NOMO-1 treated with dmso at 0.1 percent for 144 hours (cell line): ENCODE data around the gene IFNE.
"Not testable (repeated sequence)": the region's sequence is repeated elsewhere in the genome, so short reads cannot be mapped to it uniquely, and the experiment has no call there.

Source experiments
- DNase-seq: peaks from one replicate; lab custom pipeline; 2025; ENCODE audit not compliant: unreplicated experiment; lab: John Stamatoyannopoulos, UW

The IFNE gene

GRCh38 chr9:21499912-21500311, 17.8 kb upstream of the IFNE start:
- DNase-seq = no peak

- no peak for DNase-seq
Measured at GRCh38 chr9:21491756-21492155, 9.6 kb upstream of the IFNE start.

- no peak for DNase-seq
Measured at GRCh38 chr9:21481470-21482056, 550 bp downstream of the IFNE start.

GRCh38 chr9:21479152-21479702, 2.9 kb downstream of the IFNE start:
- no peak for DNase-seq

- no peak for DNase-seq
Measured at GRCh38 chr9:21477466-21477865, 4.6 kb downstream of the IFNE start.

GRCh38 chr9:21473236-21473635, 8.9 kb downstream of the IFNE start:
- no peak for DNase-seq

- no peak for DNase-seq
Measured at GRCh38 chr9:21470126-21470525, 12.0 kb downstream of the IFNE start.

GRCh38 chr9:21465859-21466518, 16.1 kb downstream of the IFNE start:
- DNase-seq = no peak

GRCh38 chr9:21465138-21465537, 17.0 kb downstream of the IFNE start:
- DNase-seq = no peak

GRCh38 chr9:21461377-21461776, 20.7 kb downstream of the IFNE start:
- no peak for DNase-seq

- DNase-seq = no peak
Measured at GRCh38 chr9:21455320-21455719, 26.8 kb downstream of the IFNE start.

GRCh38 chr9:21454149-21454548, 28.0 kb downstream of the IFNE start:
- no peak for DNase-seq

GRCh38 chr9:21452681-21453080, 29.4 kb downstream of the IFNE start:
- DNase-seq = no peak

- DNase-seq = no peak
Measured at GRCh38 chr9:21450733-21451394, 31.2 kb downstream of the IFNE start.

- not testable (repeated sequence) for DNase-seq
Measured at GRCh38 chr9:21449312-21449711, 32.8 kb downstream of the IFNE start.

GRCh38 chr9:21443849-21444625, 38.1 kb downstream of the IFNE start:
- DNase-seq = no peak

GRCh38 chr9:21440139-21440538, 42.0 kb downstream of the IFNE start, which contains the start of gene IFNA1:
TSS of gene IFNA1 (plus strand) at chr9:21440439. CDS start at chr9:21440508, 69 bp downstream.
- no peak for DNase-seq

- DNase-seq = not testable (repeated sequence)
Measured at GRCh38 chr9:21435015-21435383, 47.1 kb downstream of the IFNE start.

- no peak for DNase-seq
Measured at GRCh38 chr9:21434202-21435014, 47.7 kb downstream of the IFNE start.

GRCh38 chr9:21432672-21433425, 49.3 kb downstream of the IFNE start:
- no peak for DNase-seq
